ENCODE results near the gene RSF1. TPM values are rescaled to one million over a fixed set of nuclear protein-coding genes. Genes with fewer than 3 reads are reported as not detected.
A peak's percentile ranks its signal among the peaks of the same experiment; 100 is the strongest.

Gene RSF1
- total RNA-seq, 4 donors from 2014 or later: 26.5 to 121 (median 82.3) TPM

DNA sequence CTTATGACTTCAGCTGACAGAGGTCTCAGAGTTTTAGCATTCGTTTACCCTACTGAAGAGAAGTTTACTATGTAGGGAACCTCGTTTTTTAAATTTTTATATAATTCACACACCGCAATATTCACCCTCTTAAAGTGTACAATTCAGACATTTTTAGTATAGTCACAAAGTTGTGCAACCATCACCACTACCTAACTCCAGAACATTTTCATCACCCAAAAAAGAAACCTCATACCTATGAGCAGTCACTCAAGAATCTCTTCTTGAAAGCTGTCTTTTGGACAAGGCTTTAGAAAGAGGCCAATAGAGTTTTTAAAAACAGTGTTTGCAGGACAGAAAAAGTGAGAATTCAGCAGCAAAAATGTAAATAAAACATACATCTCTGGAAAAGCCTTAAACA lies 143.4 kb downstream of the RSF1 start:
- Histone ChIP-seq H3K4me1 (no peaks in the 10 kb centered on the region), H3K9me3 (no peaks in the 10 kb centered on the region), H3K4me3 (no peak overlapping the region), H3K27ac (no peak overlapping the region), H3K27me3 (no peaks in the 10 kb centered on the region), H3K36me3 (no peaks in the 10 kb centered on the region)
- intact Hi-C loops (cut with DNase I; ENCODE audit: low total_unique reads): no loop called here
- no peak for TF ChIP-seq CTCF (IDR thresholded peaks at IDR 0.05)
- DNase-seq: no peak

DNA sequence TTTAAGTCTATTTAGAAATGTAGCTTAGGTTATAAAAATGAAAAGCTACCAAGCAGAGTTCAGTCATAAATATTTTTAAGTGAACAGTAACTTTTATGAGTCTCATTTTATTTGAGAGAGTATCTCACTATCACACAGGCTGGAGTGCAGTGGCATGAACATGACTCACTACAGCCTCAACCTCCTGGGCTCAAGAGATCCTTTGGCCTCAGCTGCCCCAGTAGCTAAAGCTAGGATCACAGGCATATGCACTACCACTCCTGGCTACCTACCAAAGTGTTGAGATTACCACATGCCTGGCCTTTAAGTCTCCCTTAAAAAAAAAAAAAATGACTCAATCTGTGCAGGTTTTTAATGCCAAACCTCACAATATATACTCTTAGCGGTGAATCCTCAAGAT lies 148.3 kb downstream of the RSF1 start:
- H3K9me3 ChIP-seq: no peaks in the 10 kb centered on the region
- H3K27ac ChIP-seq: peak overlapping the region; percentile 73 to 84

DNA sequence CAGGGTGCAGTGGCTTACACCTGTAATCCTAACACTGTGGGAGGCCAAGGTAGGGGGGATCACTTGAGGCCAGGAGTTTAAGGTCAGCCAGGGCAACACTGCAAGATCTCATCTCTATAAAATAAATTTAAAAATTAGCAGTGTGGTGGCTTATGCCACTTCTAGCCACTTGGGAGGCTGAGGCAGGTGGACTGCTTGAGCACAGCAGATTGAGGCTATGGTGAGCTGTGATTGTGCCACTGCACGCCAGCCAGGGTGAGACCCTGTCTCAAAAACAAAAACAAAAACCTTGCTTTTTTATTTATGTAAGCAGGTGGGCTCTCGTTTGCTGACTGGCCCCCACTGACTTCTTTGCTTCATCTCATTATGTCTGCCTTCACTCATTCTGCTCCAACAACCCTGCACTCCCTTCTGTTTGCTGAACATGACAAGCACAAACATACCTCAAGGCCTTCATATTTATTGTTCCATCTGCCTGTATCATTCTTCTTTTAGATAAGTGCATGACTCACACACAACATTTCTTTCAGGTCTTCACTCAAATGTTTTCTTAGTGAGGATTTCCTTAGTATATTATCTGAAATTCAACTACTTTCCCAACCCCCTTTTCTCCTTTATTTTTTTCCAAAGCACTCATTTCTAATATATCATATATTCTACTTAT lies 150.5 kb downstream of the RSF1 start:
- Histone ChIP-seq H3K4me3 (no peak overlapping the region), H3K27me3 (no peaks in the 10 kb centered on the region), H3K27ac (peak overlapping the region; percentile 60), H3K4me1 (no peaks in the 10 kb centered on the region), H3K9me3 (no peaks in the 10 kb centered on the region), H3K36me3 (no peaks in the 10 kb centered on the region)
- DNase-seq: no peak
- TF ChIP-seq POLR2A (IDR thresholded peaks at IDR 0.05) (no peak), CTCF (IDR thresholded peaks at IDR 0.05) (no peak)
- intact Hi-C loops (cut with DNase I; ENCODE audit: low total_unique reads): no loop called here

More for the DNA sequence above, 148.3 kb downstream of the RSF1 start:
- Histone ChIP-seq H3K4me3 (no peak overlapping the region), H3K27me3 (no peaks in the 10 kb centered on the region), H3K4me1 (no peaks in the 10 kb centered on the region), H3K36me3 (no peaks in the 10 kb centered on the region)
- TF ChIP-seq POLR2A (IDR thresholded peaks at IDR 0.05) (no peak), CTCF (IDR thresholded peaks at IDR 0.05) (no peak)
- intact Hi-C loops (cut with DNase I; ENCODE audit: low total_unique reads): no loop called here
- peak; percentile 36 to 76 for DNase-seq

GRCh38 chr11:77668760-77669159 lies 151.8 kb downstream of the RSF1 start:
- Histone ChIP-seq H3K27ac (no peak overlapping the region), H3K36me3 (no peaks in the 10 kb centered on the region)

More at GRCh38 chr11:77668760-77669159, 151.8 kb downstream of the RSF1 start:
- TF ChIP-seq POLR2A (IDR thresholded peaks at IDR 0.05): no peak
- TF ChIP-seq CTCF (IDR thresholded peaks at IDR 0.05): no peak
- DNase-seq: no peak
- Histone ChIP-seq H3K27me3 (no peaks in the 10 kb centered on the region), H3K4me1 (no peaks in the 10 kb centered on the region), H3K9me3 (no peaks in the 10 kb centered on the region), H3K4me3 (no peak overlapping the region)
- intact Hi-C loops (cut with DNase I; ENCODE audit: low total_unique reads): no loop called here

Data from uterus (tissue), 4 donors.